Activated CD8-positive, alpha-beta memory T cell treated with anti-CD3 and anti-CD28 coated beads for 4 hours (primary cell): ENCODE data around the gene ABCA3.
"Not testable (repeated sequence)": the region's sequence is repeated elsewhere in the genome, so short reads cannot be mapped to it uniquely, and the experiment has no call there.

Source experiments
- DNase-seq, 2 donors: peaks; one replicate each; pipeline ENCODE4 v3.0.0-alpha.2; 2020; ENCODE audit warnings: low read depth in 2 of 2

The ABCA3 gene

DNA sequence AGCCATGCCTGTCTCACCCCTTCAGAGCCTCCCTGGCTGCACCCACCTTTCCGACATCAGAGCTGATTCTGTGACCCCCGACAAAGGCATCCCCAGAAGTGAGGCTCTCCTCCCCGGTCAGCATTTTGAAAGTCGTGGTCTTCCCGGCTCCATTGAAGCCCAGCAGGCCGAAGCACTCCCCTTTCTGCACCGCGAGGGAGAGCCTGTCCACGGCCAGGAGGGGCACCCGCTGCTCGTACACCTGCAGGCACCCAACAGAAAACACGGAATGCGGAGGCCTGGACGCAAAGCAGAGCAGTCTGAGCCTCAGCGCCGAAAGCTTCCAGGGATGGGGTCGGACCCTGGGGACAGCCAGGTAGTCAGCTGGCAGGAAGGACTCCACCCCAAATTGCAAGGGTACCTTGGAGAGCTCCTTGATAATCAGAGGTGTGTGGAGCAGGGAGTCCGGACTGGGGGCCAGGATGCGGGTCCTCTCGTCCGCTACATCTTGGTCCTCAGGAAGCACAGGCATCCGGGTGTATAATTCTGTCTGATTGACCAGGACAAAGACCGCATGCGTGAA is 59.5 kb downstream of the ABCA3 start:
- DNase-seq = no peak

DNA sequence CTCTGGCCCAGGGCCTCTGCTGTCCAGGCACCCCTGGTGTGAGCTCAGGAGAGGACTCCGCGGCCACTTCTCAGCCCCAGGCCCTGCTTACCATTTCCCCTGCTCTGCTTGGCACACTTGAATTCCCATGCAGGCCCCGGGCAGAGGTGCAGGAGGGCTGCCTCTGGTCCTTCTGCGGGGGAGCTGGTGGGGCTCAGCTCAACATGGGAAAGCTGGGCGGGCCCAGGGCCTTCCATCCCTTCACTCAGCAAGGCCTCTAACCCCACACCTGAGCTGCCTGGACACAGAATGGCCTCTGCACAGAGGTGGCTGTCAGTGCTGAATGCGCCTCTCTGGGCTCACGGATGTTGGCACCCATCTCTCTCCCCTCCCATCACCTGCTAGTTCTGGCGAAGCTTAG is 60.1 kb downstream of the ABCA3 start:
- DNase-seq = no peak

- no peak for DNase-seq
Observed at GRCh38 chr16:2278956-2279800, 61.4 kb downstream of the ABCA3 start.

GRCh38 chr16:2278272-2278608 is 62.3 kb downstream of the ABCA3 start:
- no peak for DNase-seq

GRCh38 chr16:2277466-2278271 is 62.9 kb downstream of the ABCA3 start:
- DNase-seq = no peak

DNA sequence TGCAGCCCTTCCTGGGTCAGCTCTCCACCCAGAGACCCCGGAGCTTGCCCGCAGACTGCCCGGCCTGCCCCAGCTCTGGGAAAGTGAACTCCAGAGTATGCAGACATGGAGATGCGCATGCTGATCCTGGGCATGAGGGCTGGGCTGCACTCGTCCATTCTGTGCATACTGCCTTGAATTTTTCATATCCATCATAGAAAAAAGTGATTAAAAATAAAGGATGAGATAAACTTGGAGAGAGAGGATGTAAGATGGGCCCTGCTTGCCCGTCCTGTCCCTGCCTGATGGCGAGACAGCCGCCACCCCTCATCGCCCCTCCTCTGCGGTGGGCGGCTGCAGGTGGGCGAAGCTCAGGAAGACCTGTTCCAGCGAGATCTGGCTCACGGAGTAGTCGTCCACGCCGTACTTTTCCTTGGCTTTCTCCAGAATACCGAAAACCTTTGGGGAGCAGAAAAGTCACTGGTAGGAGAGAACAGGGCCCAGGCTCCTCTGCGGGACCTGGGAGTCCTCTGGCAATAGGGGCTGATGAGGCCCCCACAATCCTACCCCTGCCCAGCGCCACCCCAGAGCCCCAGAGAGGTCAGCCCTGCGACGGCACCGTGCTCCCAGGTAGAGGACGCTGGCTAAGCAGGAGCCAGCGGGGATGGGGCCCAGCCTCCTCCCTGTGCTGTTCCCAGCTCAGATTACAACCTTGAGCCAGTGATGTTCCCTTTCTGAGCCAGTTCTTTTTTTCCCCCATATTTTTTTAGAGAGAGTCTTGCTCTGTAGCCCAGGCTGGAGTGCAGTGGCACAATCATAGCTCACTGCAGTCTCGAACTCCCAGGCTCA is 63.9 kb downstream of the ABCA3 start:
- no peak for DNase-seq

DNA sequence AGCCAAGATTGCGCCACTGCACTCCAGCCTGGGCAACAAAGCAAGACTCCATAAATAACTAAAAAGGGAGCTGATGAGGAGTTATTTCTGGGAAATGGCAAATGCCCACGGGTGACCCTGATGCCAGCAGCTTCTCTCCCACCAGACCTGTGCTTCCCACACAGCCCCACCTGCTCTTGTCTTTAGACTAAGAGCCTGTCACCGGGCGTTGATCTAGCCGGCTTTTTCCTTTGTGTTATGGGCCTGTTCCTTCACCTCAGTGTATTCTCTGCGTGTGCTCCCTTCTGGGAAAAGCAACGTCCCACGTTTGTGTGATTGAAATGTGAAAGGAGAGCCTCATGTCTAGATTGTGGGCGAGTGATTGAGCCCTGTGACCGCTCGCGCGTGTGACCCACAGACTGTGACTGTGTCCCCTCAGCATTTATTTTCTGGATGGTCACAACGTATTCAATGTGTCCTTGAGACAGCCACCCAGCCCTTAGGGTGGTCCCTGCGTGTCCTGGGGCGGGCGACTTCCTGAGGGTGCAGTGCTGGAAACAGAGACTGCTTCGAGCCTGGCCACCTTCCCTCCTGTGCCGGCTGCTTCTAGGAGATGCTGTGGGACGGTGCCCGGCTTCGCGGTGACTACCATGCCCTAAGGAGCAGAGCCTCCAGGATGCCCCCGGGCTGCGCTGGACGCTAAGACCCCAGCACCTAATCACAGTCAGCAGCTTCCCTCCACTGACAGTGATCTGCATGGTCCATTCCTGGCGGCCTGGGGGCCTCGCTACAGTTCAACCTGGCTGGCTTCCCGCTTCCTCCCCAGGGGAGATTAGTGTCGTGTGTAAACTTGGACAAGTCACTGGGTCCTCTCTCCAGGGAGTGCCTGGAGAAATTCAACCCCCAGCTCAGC is 64.8 kb downstream of the ABCA3 start:
- no peak for DNase-seq

GRCh38 chr16:2273931-2274330 is 66.6 kb downstream of the ABCA3 start:
- DNase-seq = no peak

- no peak for DNase-seq
Observed at GRCh38 chr16:2273484-2273883, 67.0 kb downstream of the ABCA3 start.

DNA sequence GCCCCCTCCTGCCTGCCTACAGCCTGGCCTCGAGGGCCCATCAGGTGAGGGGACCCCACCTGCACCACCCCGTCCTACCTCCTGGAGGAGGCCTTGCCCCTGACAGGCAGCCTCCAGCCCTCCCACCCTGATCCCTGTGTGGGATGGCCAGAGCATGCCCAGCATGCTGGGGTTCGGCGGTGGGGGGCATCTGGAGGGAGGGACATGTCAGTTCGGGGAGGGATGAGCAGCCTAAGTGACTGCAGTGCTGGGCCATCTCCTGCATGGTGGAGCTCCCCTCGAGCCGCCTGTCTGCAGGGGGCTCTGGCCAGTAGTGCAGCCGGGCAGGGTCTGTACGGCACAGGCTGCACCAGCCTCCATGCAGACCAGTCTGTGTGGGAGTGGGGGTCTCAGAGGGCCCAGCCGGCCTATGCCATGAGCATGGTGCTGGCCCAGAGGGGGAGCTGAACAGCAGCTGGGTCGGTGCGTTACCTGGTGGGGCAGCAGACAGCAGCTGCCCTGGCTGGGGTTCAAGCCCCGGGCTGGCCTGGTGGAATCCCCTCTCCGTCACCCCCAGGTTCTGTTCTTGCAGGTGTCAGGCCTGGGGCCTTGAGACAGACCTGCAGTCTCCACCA is 68.6 kb downstream of the ABCA3 start:
- DNase-seq = no peak

GRCh38 chr16:2270588-2271470 is 69.7 kb downstream of the ABCA3 start:
- DNase-seq = no peak

- DNase-seq = no peak
Observed at GRCh38 chr16:2270070-2270462, 70.5 kb downstream of the ABCA3 start.

DNA sequence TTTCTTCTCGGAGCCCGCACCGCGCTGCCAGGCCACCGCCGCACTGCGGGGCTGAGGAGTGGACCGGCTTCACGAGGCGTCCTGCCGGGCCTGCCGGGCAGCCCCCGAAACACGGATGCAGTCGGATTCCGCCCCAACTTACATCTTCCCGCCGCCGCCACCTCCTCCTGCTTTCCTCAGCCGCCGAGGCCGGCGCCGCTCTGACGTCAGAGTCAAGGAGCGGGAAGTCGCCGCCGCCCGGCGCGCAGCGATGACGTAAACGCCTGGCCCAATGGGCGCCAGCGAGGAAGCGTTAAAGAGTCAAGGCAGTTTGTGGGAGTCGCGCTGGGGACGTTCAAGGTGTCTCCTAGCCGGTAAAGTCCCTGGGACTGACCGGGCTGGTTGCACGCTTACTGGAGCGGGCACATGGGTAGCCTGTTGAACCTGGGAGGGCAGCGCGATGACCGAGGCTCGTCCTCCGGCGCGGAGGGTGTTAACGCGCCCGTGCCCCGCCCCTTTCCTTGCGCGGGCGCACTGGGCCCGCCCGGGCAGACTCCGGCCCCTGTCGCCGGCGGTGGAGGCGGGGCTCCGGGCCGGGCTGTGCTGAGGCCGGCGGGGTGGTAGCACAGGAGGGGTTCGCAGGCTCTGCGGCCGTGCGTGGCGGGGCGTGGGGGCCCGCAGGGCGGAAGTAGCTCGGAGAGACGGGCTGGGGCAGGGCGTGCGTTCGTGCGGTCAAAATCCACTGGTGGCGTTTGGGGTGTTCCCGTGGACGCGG is 72.4 kb downstream of the ABCA3 start, which contains the start of gene RNPS1:
RNPS1 (minus strand) TSS at position 214 of the 754 bp plus-strand sequence. CDS start 3,483 bp downstream, outside the sequence.
- peak; percentile 87 to 96 for DNase-seq

GRCh38 chr16:2267505-2267912 is 73.0 kb downstream of the ABCA3 start:
- DNase-seq = not testable (repeated sequence)

DNA sequence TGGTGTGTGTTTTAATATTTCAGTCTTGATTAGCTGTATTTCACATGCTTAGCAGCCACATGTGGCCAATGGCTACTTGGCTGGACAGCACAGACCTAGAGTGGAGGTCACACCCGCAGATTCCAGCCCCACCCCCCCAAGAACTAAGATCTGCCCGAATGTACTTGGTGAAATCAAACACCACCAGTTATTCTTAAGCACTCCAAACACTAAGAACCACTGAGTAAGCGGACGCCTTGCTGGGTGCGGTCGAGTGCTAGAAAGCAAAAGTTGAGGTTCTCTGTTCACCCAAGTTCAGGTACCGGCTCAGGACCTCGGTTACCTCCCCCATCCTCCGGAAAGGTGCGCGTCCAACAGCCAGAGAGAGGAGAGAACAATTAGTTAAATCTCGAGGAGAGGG is 73.6 kb downstream of the ABCA3 start:
- DNase-seq = not testable (repeated sequence)

GRCh38 chr16:2263026-2263425 is 77.5 kb downstream of the ABCA3 start:
- DNase-seq = not testable (repeated sequence)

DNA sequence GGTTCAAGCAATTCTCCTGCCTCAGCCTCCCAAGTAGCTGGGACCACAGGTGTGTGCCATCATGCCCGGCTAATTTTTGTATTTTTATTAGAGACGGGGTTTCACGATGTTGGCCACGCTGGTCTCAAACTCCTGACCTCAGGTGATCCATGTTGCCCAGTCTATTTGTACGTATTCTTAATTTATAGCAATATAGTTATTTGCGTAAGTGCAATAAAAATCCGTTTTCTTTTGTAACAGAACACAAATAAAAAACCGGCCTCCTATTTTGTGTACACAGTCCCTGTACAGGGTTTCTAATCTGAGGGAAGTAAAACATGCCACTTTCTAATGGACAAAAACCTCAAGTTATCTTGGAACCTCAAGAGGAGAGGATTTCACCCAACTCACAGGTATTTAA is 80.3 kb downstream of the ABCA3 start:
- no peak for DNase-seq

GRCh38 chr16:2258530-2258929 is 82.0 kb downstream of the ABCA3 start:
- not testable (repeated sequence) for DNase-seq
